PFSK-1 (cell line): ENCODE measurements around the gene NDST3.

Source experiments
- FOXP2 ChIP-seq: optimal IDR thresholded peaks from 2 replicates; pipeline ENCODE3; 2011; ENCODE audit warnings: borderline replicate concordance, control low read depth, inconsistent platforms; ENCODE audit not compliant: insufficient read depth; ENCODE audit errors: extremely low read length, extremely low read depth
- POLR2AphosphoS5 ChIP-seq: IDR thresholded peaks from 2 replicates; pipeline ENCODE4 v1.6.1; 2012; ENCODE audit warnings: low read depth, mild to moderate bottlenecking, control low read depth, low read length, moderate library complexity
- REST ChIP-seq, 2 experiments: IDR thresholded peaks; 2 replicates each; pipeline versions ENCODE4 v1.6.1 to v1.8.0; 2011 to 2012; ENCODE audit warnings: low read depth in 2 of 2, low read length in 2 of 2, control low read depth in 1 of 2, inconsistent platforms in 1 of 2, mild to moderate bottlenecking in 1 of 2, moderate library complexity in 1 of 2; ENCODE audit not compliant: insufficient read depth in 1 of 2
- SIN3A ChIP-seq: IDR thresholded peaks from 2 replicates; pipeline ENCODE4 v1.6.1; 2012; ENCODE audit warnings: mild to moderate bottlenecking, low read length, moderate library complexity, borderline replicate concordance; ENCODE audit not compliant: insufficient read depth
- TAF1 ChIP-seq: IDR thresholded peaks from 2 replicates; pipeline ENCODE4 v1.6.1; 2012; ENCODE audit warnings: low read length, control low read depth, borderline replicate concordance; ENCODE audit not compliant: insufficient read depth

Gene NDST3

GRCh38 chr4:118120120-118120760, 86.0 kb downstream of the NDST3 start:
- TF ChIP-seq FOXP2: no peak
- no peak for TF ChIP-seq POLR2AphosphoS5
- TF ChIP-seq SIN3A: no peak
- TF ChIP-seq TAF1: no peak
- no peak for TF ChIP-seq REST (IDR thresholded peaks at IDR 0.05; ENCODE audit: insufficient read depth in 1 of 2, low read depth in 2 of 2, low read length in 2 of 2)

DNA sequence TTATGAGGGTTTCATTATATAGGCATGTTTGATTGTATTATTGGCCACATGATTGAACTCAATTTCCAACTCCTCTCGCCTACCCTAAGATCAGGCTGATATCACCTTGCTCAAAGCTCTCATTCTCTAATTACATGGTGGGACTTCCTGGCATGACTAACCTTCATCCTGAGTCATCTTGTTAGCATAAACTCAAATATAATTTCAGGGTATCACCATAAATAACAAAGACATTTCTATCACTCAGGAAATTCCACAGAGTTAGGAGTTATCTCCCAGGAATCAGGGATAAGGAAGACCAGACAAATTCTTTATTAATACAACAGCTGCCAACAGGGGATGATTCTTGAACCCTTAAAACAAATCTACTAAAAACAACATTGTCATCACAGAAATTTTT, 90.7 kb downstream of the NDST3 start:
- TF ChIP-seq SIN3A (no peak), FOXP2 (no peak), POLR2AphosphoS5 (no peak), REST (IDR thresholded peaks at IDR 0.05; ENCODE audit: insufficient read depth in 1 of 2, low read depth in 2 of 2, low read length in 2 of 2) (no peak)

DNA sequence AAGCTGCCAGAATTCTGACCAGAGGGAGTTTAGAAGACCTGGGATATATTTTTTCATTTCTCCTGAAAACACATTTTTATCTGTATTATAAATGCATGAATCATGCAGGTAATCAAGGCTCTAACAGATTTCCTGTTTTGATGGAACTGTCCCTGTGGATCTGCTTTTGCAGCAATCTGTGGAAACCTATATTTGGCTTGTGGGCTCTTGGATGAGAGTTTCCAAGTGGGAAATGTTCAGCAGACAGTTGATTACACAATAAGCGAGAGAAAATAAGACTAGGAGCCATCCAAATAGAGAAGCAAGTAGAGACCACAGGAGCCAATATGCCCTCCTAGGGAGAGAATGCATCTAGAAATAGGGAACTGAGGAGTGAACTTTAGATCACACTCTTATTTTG, 105.0 kb downstream of the NDST3 start:
- TF ChIP-seq POLR2AphosphoS5 (no peak), SIN3A (no peak)

- TF ChIP-seq REST (IDR thresholded peaks at IDR 0.05; ENCODE audit: insufficient read depth in 1 of 2, low read depth in 2 of 2, low read length in 2 of 2) (no peak), SIN3A (no peak), TAF1 (no peak), POLR2AphosphoS5 (no peak), FOXP2 (no peak)
Measured at GRCh38 chr4:118141240-118141639, 107.0 kb downstream of the NDST3 start.

DNA sequence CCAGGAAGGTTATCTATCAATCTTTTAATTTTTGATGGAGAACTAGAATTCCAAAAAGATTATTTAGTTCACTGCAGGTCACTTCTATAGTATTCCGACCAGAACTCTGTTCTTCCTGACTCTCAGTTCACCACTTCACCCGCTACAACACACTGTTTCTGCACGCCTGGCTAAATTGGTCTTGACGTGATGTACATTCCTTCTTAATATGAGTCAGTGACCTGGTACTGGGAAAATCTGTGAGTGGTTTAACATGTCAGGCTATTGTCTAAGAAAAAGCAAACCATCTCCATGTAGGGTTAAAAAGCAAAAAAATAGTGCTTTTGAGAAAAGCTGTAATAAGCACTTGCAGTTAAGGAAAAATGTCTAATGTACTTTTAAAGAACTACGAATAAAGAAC, 120.4 kb downstream of the NDST3 start:
- TF ChIP-seq TAF1 (no peak), POLR2AphosphoS5 (no peak), SIN3A (no peak), REST (IDR thresholded peaks at IDR 0.05; ENCODE audit: insufficient read depth in 1 of 2, low read depth in 2 of 2, low read length in 2 of 2) (no peak), FOXP2 (no peak)
